T-helper 2 cell treated with Interferon-gamma antibody and Interleukin-4, amounts not matched to agents 100 ng/mL and 5 ng/mL, for 36 hours (primary cell): ENCODE data around the gene DAZ3. TPM values are rescaled to one million over a fixed set of nuclear protein-coding genes. Genes with fewer than 3 reads are reported as not detected.
"Not testable (repeated sequence)": the region's sequence is repeated elsewhere in the genome, so short reads cannot be mapped to it uniquely, and the experiment has no call there.

Experiments used
- intact Hi-C: fragments of 100-400 bp; cut with micrococcal nuclease; formaldehyde crosslinking; loops from one replicate; pipeline ENCODE4 v1.15.1; 2023
- total RNA-seq: library from RNA; stranded (reverse); gene quantifications from 2 replicates; pipeline ENCODE4 v1.2.3, GENCODE V29; 2022

DAZ3 gene, protein sequence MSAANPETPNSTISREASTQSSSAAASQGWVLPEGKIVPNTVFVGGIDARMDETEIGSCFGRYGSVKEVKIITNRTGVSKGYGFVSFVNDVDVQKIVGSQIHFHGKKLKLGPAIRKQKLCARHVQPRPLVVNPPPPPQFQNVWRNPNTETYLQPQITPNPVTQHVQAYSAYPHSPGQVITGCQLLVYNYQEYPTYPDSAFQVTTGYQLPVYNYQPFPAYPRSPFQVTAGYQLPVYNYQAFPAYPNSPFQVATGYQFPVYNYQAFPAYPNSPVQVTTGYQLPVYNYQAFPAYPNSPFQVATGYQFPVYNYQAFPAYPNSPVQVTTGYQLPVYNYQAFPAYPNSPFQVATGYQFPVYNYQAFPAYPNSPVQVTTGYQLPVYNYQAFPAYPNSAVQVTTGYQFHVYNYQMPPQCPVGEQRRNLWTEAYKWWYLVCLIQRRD
- total RNA-seq, result not detected in 2 replicates

DNA sequence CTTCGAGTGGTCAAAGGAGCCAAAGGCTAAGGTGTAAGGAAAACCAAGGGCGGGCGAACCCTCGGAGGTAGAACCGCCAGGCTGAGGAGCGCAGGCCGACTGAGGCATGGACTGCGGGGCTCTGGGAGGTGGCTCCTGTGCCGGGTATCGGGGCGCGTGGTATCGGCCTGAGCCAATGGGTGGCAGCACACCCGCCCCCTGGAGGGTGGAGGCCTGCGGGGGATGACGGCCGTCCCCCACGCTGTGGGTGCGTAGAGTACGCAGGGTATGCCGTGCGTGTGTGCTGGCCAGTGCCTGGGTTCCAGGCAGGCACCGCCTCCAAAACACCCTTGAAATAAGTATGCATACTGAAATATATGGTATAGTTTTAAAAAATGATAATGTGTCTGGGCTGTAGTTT lies at the start of gene DAZ3:
Gene DAZ3, minus strand, starts transcription at position 101 of the 400 bp plus-strand sequence. CDS start 208 bp downstream, outside the sequence.
- intact Hi-C loops, result not testable (repeated sequence)

DNA sequence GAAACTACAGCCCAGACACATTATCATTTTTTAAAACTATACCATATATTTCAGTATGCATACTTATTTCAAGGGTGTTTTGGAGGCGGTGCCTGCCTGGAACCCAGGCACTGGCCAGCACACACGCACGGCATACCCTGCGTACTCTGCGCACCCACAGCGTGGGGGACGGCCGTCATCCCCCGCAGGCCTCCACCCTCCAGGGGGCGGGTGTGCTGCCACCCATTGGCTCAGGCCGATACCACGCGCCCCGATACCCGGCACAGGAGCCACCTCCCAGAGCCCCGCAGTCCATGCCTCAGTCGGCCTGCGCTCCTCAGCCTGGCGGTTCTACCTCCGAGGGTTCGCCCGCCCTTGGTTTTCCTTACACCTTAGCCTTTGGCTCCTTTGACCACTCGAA lies 20.4 kb upstream of the DAZ3 start, which contains the start of gene DAZ4:
Gene DAZ4, plus strand, starts transcription at position 301 of the 400 bp plus-strand sequence. CDS start 208 bp downstream, outside the sequence.
- intact Hi-C loops, result not testable (repeated sequence)

DNA sequence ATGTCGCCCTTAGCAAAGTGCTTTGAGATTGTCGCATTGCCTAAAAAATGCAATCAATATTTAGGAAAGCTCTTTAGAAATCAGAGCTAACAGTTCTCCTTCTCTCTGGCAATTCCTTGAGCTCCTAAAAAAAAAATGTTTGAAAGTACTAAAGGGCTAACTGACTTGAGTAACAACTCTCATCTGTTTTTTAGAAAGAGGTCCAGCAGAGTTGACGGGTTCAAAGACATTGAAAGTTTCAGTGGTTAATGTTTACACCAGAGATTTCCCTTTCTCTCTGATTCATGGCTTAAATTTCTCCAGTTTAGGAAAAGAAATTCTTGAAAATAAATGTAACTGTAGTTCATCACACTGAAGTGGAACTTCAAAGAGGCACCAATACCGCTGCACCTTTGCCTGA lies 11.9 kb upstream of the DAZ3 start:
- intact Hi-C loops, result not testable (repeated sequence)

DNA sequence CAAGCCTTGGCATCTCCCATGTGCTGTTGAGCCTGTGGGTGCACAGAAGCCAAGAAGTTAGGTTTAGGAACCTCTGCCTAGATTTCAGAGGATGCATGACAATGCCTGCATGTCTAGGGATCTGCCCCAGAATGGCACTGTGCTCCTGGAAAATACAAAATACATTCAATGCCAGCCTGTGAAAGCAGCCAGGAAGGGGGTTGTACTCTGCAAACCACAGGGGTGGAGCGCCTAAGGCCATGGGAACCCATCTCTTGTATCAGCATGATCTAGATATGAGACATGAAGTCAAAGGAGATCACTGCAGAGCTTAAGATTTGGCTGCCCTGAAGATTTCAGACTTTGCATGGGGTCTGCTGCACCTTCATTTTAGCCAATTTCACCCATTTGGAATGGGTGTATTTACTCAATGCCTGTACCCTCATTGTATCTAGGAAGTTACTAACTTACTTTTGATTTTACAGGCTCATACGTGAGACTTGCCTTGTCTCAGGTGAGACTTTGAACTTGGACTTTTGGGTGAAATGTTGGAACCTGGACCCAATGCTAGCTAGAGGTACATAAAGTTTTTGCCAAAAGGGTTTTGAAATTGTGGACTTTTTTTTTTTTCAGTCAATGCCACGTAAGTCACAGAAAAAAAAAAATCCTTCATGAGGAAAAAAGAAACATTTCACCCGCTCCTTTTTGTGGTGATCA lies 11.1 kb upstream of the DAZ3 start:
- intact Hi-C loops, result not testable (repeated sequence)

DNA sequence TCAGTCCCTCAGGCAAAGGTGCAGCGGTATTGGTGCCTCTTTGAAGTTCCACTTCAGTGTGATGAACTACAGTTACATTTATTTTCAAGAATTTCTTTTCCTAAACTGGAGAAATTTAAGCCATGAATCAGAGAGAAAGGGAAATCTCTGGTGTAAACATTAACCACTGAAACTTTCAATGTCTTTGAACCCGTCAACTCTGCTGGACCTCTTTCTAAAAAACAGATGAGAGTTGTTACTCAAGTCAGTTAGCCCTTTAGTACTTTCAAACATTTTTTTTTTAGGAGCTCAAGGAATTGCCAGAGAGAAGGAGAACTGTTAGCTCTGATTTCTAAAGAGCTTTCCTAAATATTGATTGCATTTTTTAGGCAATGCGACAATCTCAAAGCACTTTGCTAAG lies 8.6 kb upstream of the DAZ3 start:
- intact Hi-C loops, result not testable (repeated sequence)

Other genes starting within 250 kb of the DAZ3 start
- not detected in 2 replicates for gene BPY2B, start 195.4 kb downstream of the DAZ3 start, total RNA-seq
- not detected in 2 replicates for gene DAZ4, start 20.5 kb upstream of the DAZ3 start, total RNA-seq
- gene BPY2C, start 238.7 kb upstream of the DAZ3 start, total RNA-seq, result not detected in 2 replicates